Erythroblast (primary cell): Measurements from ENCODE around the gene UBE2Q2.

ENCODE experiments used
- GATA1 ChIP-seq: IDR thresholded peaks from 2 replicates; pipeline ENCODE4 v1.6.1; 2011; ENCODE audit warnings: low read depth, mild to moderate bottlenecking, control low read depth, low read length, moderate library complexity
- POLR2A ChIP-seq: IDR thresholded peaks from 2 replicates; pipeline ENCODE4 v1.6.1; 2011; ENCODE audit warnings: mild to moderate bottlenecking, low read length

- TF ChIP-seq POLR2A (no peak), GATA1 (no peak)
Observed at GRCh38 chr15:75945953-75946352, 102.7 kb downstream of the UBE2Q2 start.
